Ovary (tissue), 9 donors: ENCODE data around the gene CSMD2. TPM values are rescaled to one million over a fixed set of nuclear protein-coding genes. Genes with fewer than 3 reads are reported as not detected.

ENCODE experiments used
- DNase-seq, 5 donors: peaks; one replicate each; pipeline ENCODE4 v3.0.0-alpha.2; 2019 to 2020
- H3K27ac ChIP-seq, 2 donors: fragments of 200-600 bp; one replicate each; pipeline versions ENCODE4 v1.5.1 to v1.8.0; 2019 to 2022
- H3K27me3 ChIP-seq: fragments of 200-600 bp; one replicate; pipeline ENCODE4 v1.8.0; 2022
- H3K36me3 ChIP-seq: fragments of 200-600 bp; sonication (generic); one replicate; pipeline ENCODE4 v1.5.1; 2019
- H3K4me1 ChIP-seq: one replicate; pipeline ENCODE4 v1.8.1; 2013; ENCODE audit warnings: mild to moderate bottlenecking, moderate library complexity; ENCODE audit not compliant: insufficient read depth
- H3K4me3 ChIP-seq: fragments of 200-600 bp; sonication (generic); one replicate; pipeline ENCODE4 v1.5.1; 2017
- H3K9me3 ChIP-seq, 2 donors: fragments of 200-600 bp in 1 of 2; sonication (generic) in 1 of 2; one replicate each; pipeline versions ENCODE4 v1.5.1 to v1.8.1; 2013 to 2019; ENCODE audit warnings: mild to moderate bottlenecking in 1 of 2, moderate library complexity in 1 of 2
- CTCF ChIP-seq, 3 donors: fragments of 450-650 bp in 2 of 3; fragments of 200-600 bp in 1 of 3; IDR thresholded peaks; one replicate each; pipeline versions ENCODE4 v1.5.1 to v1.8.0; 2016 to 2022; ENCODE audit warnings: antibody characterized with exemption in 3 of 3, mild to moderate bottlenecking in 1 of 3
- EP300 ChIP-seq: sonication (generic); formaldehyde crosslinking; IDR thresholded peaks from one replicate; pipeline ENCODE4 v1.6.1; 2017; ENCODE audit warnings: antibody characterized with exemption
- POLR2A ChIP-seq: fragments of 450-650 bp; IDR thresholded peaks from one replicate; pipeline ENCODE4 v1.6.1; 2017; ENCODE audit warnings: antibody characterized with exemption, mild to moderate bottlenecking, moderate library complexity
- WGBS, 3 donors: extraction: QIAGEN DNeasy Blood & Tissue Kit in 1 of 3; methylation state at CpG; one replicate each; pipeline versions ENCODE4 v1.1.5 to v1.1.7; 2013 to 2017; 5-methylcytosine and 5-hydroxymethylcytosine counted together
- intact Hi-C, 4 donors: fragments of 100-400 bp; cut with DNase I; formaldehyde crosslinking; loops; one replicate each; pipeline versions ENCODE4 v1.11.0 to v1.15.1; 2022 to 2023
- polyA plus RNA-seq, 2 donors: library from polyadenylated mRNA; stranded (reverse); fragments of 200-250 nt in 1 of 2; fragments of 350-450 nt in 1 of 2; fragmentation: Illumina TruSeq in 1 of 2; extraction: RNeasy Lipid Tissue Mini Kit (QIAGEN cat#74804) in 1 of 2; gene quantifications; one replicate each; pipeline ENCODE4 v1.2.3, GENCODE V29; 2013 to 2014
- total RNA-seq, 7 donors: library from RNA; depleted of rRNA in 2 of 7; stranded (reverse); fragments of >200 nt in 2 of 7; fragmentation: NEBNext Ultra II Directional in 3 of 7; extraction: Animal tissue kit (Norgen Biotek cat#: 25700) in 3 of 7; gene quantifications; one replicate each; pipeline versions ENCODE4 v1.1.0 to v1.2.4, GENCODE V29; 2016 to 2023
- donor health status: DM: no; HTN: no; CAD: no; lungs with moderate emphysema.
- donor health status: DM: no; HTN: no; CAD: no.
- donor health status: Bipolar disorder and iron deficiency.
- donor health status: DM: yes; HTN: yes; CAD: no.
- donor health status: DM: no; HTN: no; CAD: no.
- donor health status: DM: yes; HTN: yes; CAD: no.

Gene CSMD2
- total and polyA plus RNA-seq, 9 donors, result 0.04 to 1.6 (median 0.18) TPM; not detected in 3

DNA sequence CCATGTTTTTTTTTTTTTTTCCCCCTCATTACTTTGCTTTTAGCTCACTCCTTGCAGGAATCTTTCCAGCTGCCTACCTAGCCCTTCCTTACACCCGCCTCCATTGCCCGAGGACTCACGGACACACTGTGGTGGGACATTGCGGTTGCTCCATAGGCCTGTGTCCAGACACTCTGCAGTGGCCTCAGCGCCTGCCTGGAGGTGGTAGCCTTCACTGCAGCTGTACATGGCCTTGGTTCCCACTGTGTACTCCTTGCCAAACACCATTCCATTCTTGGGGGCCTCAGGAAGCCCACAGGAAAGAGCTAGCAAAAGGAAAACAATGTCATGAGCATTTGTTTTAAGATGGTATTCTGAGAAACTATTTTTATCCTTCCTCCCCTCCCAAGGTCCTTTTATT lies 592.6 kb downstream of the CSMD2 start:
- no peak for DNase-seq
- intact Hi-C loops, result no loop called here
- Histone ChIP-seq H3K36me3 (no peaks in the 10 kb centered on the region), H3K27ac (no peak overlapping the region), H3K27me3 (no peaks in the 10 kb centered on the region), H3K4me1 (peaks cover 6% of the 10 kb centered on the region), H3K4me3 (no peak overlapping the region), H3K9me3 (no peaks in the 10 kb centered on the region)
- TF ChIP-seq EP300, result no peak
- no peak for TF ChIP-seq POLR2A
- TF ChIP-seq CTCF (IDR thresholded peaks at IDR 0.05), result no peak
- WGBS, 3 donors, result 69 to 86% (median 76%) methylated on average over 5 of the region's 5 CpGs

- Histone ChIP-seq H3K4me1 (no peaks in the 10 kb centered on the region), H3K4me3 (no peak overlapping the region), H3K36me3 (no peaks in the 10 kb centered on the region), H3K27ac (no peak overlapping the region), H3K27me3 (no peaks in the 10 kb centered on the region), H3K9me3 (no peaks in the 10 kb centered on the region)
- intact Hi-C loops, result no loop called here
- TF ChIP-seq CTCF (IDR thresholded peaks at IDR 0.05) (no peak), POLR2A (no peak), EP300 (no peak)
- 95 to 99% (median 97%) methylated on average over 7 of the region's 7 CpGs for WGBS, 3 donors
- DNase-seq, result no peak
These were observed 595.7 kb downstream of the CSMD2 start for GRCh38 chr1:33569331-33569730.

- no peak overlapping the region for H3K4me3 ChIP-seq
- no peaks in the 10 kb centered on the region for H3K27me3 ChIP-seq
- H3K27ac ChIP-seq, result no peak overlapping the region
- intact Hi-C loops, result no loop called here
- 17 to 33% (median 32%) methylated on average over 2 of the region's 2 CpGs for WGBS, 3 donors
- H3K4me1 ChIP-seq, result peaks cover 3% of the 10 kb centered on the region
- no peaks in the 10 kb centered on the region for H3K36me3 ChIP-seq
- TF ChIP-seq POLR2A (no peak), EP300 (no peak), CTCF (IDR thresholded peaks at IDR 0.05) (no peak)
- DNase-seq, result no peak
- no peaks in the 10 kb centered on the region for H3K9me3 ChIP-seq
These were observed 601.3 kb downstream of the CSMD2 start for GRCh38 chr1:33563699-33564098.

- no peak overlapping the region for H3K4me3 ChIP-seq
- TF ChIP-seq EP300, result no peak
- no peak for TF ChIP-seq CTCF (IDR thresholded peaks at IDR 0.05)
- no peak for TF ChIP-seq POLR2A
- no peaks in the 10 kb centered on the region for H3K27me3 ChIP-seq
- DNase-seq, result no peak
- intact Hi-C loops, result no loop called here
- H3K27ac ChIP-seq, result no peak overlapping the region
- H3K9me3 ChIP-seq, result no peaks in the 10 kb centered on the region
- no peaks in the 10 kb centered on the region for H3K36me3 ChIP-seq
- 91 to 96% (median 95%) methylated on average over 4 of the region's 4 CpGs for WGBS, 3 donors
- H3K4me1 ChIP-seq, result peaks cover 3% of the 10 kb centered on the region
These were observed 602.5 kb downstream of the CSMD2 start for GRCh38 chr1:33562563-33562962.

GRCh38 chr1:33561576-33561975 lies 603.5 kb downstream of the CSMD2 start:
- Histone ChIP-seq H3K9me3 (no peaks in the 10 kb centered on the region), H3K27ac (no peak overlapping the region), H3K4me3 (no peak overlapping the region), H3K27me3 (no peaks in the 10 kb centered on the region), H3K4me1 (peaks cover 3% of the 10 kb centered on the region), H3K36me3 (no peaks in the 10 kb centered on the region)
- DNase-seq, result no peak
- intact Hi-C loops, result no loop called here
- WGBS, 3 donors, result 88 to 91% (median 88%) methylated on average over 9 of the region's 9 CpGs
- no peak for TF ChIP-seq CTCF (IDR thresholded peaks at IDR 0.05)
- no peak for TF ChIP-seq POLR2A
- no peak for TF ChIP-seq EP300
